K562 (cell line): Measurements from ENCODE around the gene TIMM17A. TPM values are rescaled to one million over a fixed set of nuclear protein-coding genes. Genes with fewer than 3 reads are reported as not detected.
A peak's percentile ranks its signal among the peaks of the same experiment; 100 is the strongest.

ENCODE experiments used
- BRD4 ChIP-seq: fragments of 200-600 bp; sonication (generic); IDR thresholded peaks from 2 replicates; pipeline ENCODE4 v1.6.1; 2017; ENCODE audit warnings: inconsistent platforms
- CEBPG ChIP-seq, 3 experiments: fragments of 200-800 bp in 1 of 3; sonication (Bioruptor generic) in 1 of 3; sonication (generic) in 1 of 3; formaldehyde crosslinking in 1 of 3; IDR thresholded peaks in 2 of 3; conservative IDR thresholded peaks in 1 of 3; 2 replicates each; pipeline versions ENCODE4 v1.6.1 to v1.8.0; 2016 to 2022; ENCODE audit warnings: missing compliant biosample characterization in 2 of 3, missing genetic modification characterization in 2 of 3, mild to moderate bottlenecking in 1 of 3, missing genetic modification reagents in 1 of 3
- CHCHD3 ChIP-seq: fragments of 250-450 bp; sonication (Bioruptor Pico); IDR thresholded peaks from 2 replicates; pipeline ENCODE4 v2.1.2; 2022; ENCODE audit warnings: mild to moderate bottlenecking
- CHD1 ChIP-seq: fragments of 200-600 bp; sonication (generic); IDR thresholded peaks from one replicate; pipeline ENCODE4 v1.6.1; 2012; ENCODE audit warnings: mild to moderate bottlenecking, moderate library complexity, low read length, inconsistent platforms
- ESRRA ChIP-seq: fragments of 450-650 bp; IDR thresholded peaks from 2 replicates; pipeline ENCODE4 v1.6.1; 2014; ENCODE audit warnings: low read depth, mild to moderate bottlenecking, moderate library complexity, borderline replicate concordance
- HIVEP1 ChIP-seq: fragments of 250-450 bp; sonication (Bioruptor Pico); IDR thresholded peaks from 2 replicates; pipeline ENCODE4 v1.4.0; 2020; ENCODE audit warnings: mild to moderate bottlenecking
- HLTF ChIP-seq: fragments of 450-650 bp; IDR thresholded peaks from 2 replicates; pipeline ENCODE4 v1.6.1; 2016
- ILF3 ChIP-seq: fragments of 450-650 bp; IDR thresholded peaks from 2 replicates; pipeline ENCODE4 v1.6.1; 2018; ENCODE audit warnings: antibody characterized with exemption, mild to moderate bottlenecking, moderate library complexity, borderline replicate concordance
- MLX ChIP-seq, 2 experiments: fragments of 450-650 bp in 1 of 2; sonication (generic) in 1 of 2; formaldehyde crosslinking; conservative IDR thresholded peaks; 2 replicates each; pipeline versions ENCODE4 v1.4.0 to v1.8.1; 2020 to 2022; ENCODE audit warnings: mild to moderate bottlenecking in 1 of 2, missing genetic modification reagents in 1 of 2
- POU5F1 ChIP-seq: fragments of 150-350 bp; IDR thresholded peaks from 2 replicates; pipeline ENCODE4 v1.6.1; 2014; ENCODE audit warnings: borderline replicate concordance, low read length, low read depth, mild to moderate bottlenecking; ENCODE audit not compliant: partially characterized antibody
- RBM39 ChIP-seq: fragments of 200-400 bp; formaldehyde crosslinking; optimal IDR thresholded peaks from 2 replicates; pipeline ENCODE3; 2018; ENCODE audit warnings: low read depth, low read length
- SMAD3 ChIP-seq: fragments of 450-650 bp; formaldehyde crosslinking; conservative IDR thresholded peaks from 2 replicates; pipeline ENCODE4 v1.4.0; 2020; ENCODE audit warnings: mild to moderate bottlenecking
- USF2 ChIP-seq: sonication (generic); formaldehyde crosslinking; IDR thresholded peaks from 2 replicates; pipeline ENCODE4 v1.5.0; 2020; ENCODE audit warnings: missing genetic modification reagents
- ZBTB17 ChIP-seq: fragments of 450-650 bp; formaldehyde crosslinking; IDR thresholded peaks from 2 replicates; pipeline ENCODE4 v1.4.0; 2020; ENCODE audit warnings: mild to moderate bottlenecking
- ZNF165 ChIP-seq: fragments of 250-450 bp; sonication (Bioruptor Pico); IDR thresholded peaks from 2 replicates; pipeline ENCODE4 v1.4.0; 2020; ENCODE audit warnings: borderline replicate concordance
- ZNF316 ChIP-seq: fragments of 450-650 bp; IDR thresholded peaks from 2 replicates; pipeline ENCODE4 v1.6.1; 2016
- ZNF398 ChIP-seq: fragments of 250-450 bp; sonication (Bioruptor Pico); IDR thresholded peaks from 2 replicates; pipeline ENCODE4 v1.8.0; 2021; ENCODE audit warnings: moderate library complexity, mild to moderate bottlenecking, inconsistent platforms
- ZNF444 ChIP-seq: fragments of 250-450 bp; sonication (Bioruptor Pico); IDR thresholded peaks from 2 replicates; pipeline ENCODE4 v1.4.0; 2020; ENCODE audit warnings: mild to moderate bottlenecking, moderate library complexity
- ZZZ3 ChIP-seq: fragments of 450-650 bp; IDR thresholded peaks from 2 replicates; pipeline ENCODE4 v1.6.1; 2016; ENCODE audit warnings: antibody characterized with exemption, mild to moderate bottlenecking, moderate library complexity
- polyA plus RNA-seq, 8 experiments: library from polyadenylated mRNA; depleted of rRNA in 4 of 8; stranded (reverse) in 5 of 8; unstranded in 3 of 8; fragments of >200 nt; fragmentation: Nextera tagmentation in 2 of 8; fragmentation: Illumina TruSeq in 1 of 8; extraction: Ambion mirVana in 2 of 8; extraction: Trizol in 1 of 8; gene quantifications; 2 replicates each; pipeline versions ENCODE4 v1.2.1 to v1.2.3, GENCODE V29; 2011 to 2014; ENCODE audit warnings: inconsistent platforms in 1 of 8, missing spikeins in 1 of 8
- total RNA-seq, 7 experiments: library from RNA; depleted of rRNA in 6 of 7; stranded (reverse); fragments of >200 nt in 6 of 7; fragmentation: Illumina TruSeq in 2 of 7; extraction: Trizol in 2 of 7; gene quantifications; 2 replicates each; pipeline versions ENCODE4 v1.2.1 to v1.2.3, GENCODE V29; 2011 to 2021; ENCODE audit warnings: low replicate concordance in 1 of 7
- TF ChIP-seq, protein P1 (sequence below): sonication (generic); formaldehyde crosslinking; IDR thresholded peaks from 2 replicates; pipeline ENCODE4 v1.8.0; 2022; ENCODE audit warnings: mild to moderate bottlenecking, missing genetic modification reagents

TIMM17A gene
- total and polyA plus RNA-seq, 9 of the 15 experiments (the other 6 are each of a cell fraction or from before 2014, with no cell fraction given): 116 to 744 (median 180) TPM

GRCh38 chr1:201982623-201983379 is 27.5 kb downstream of the TIMM17A start, which contains the start of gene RNPEP (continued):
- TF ChIP-seq MLX (CRISPR knock-in tag; conservative IDR thresholded peaks at IDR 0.05) (no peak), CHD1 (no peak), ESRRA (peak; percentile 63; the same call in 1 of the 2 replicates), ZNF398 (CRISPR knock-in tag) (no peak), ILF3 (peak; percentile 78; the same call in 1 of the 2 replicates), HIVEP1 (0 out of 2 replicates have a peak, but pooled peaks have one; percentile 61), ZBTB17 (peak; percentile 73), ZZZ3 (no peak; the same call in 1 of the 2 replicates), HLTF (peak; percentile 84), BRD4 (peak; percentile 33; the same call in 1 of the 2 replicates), CHCHD3 (no peak), RBM39 (peak; percentile 63), USF2 (CRISPR knock-in tag) (no peak), ZNF444 (no peak), ZNF165 (CRISPR knock-in tag) (peak; percentile 63; the same call in 1 of the 2 replicates), ZNF316 (no peak), SMAD3 (no peak), CEBPG (CRISPR knock-in tag; IDR thresholded peaks at IDR 0.05) (no peak), CEBPG (tag; conservative IDR thresholded peaks at IDR 0.05 in 1 of 2, IDR thresholded peaks at IDR 0.05 in 1 of 2) (no peak), POU5F1 (no peak)
- TF ChIP-seq, protein P1, sequence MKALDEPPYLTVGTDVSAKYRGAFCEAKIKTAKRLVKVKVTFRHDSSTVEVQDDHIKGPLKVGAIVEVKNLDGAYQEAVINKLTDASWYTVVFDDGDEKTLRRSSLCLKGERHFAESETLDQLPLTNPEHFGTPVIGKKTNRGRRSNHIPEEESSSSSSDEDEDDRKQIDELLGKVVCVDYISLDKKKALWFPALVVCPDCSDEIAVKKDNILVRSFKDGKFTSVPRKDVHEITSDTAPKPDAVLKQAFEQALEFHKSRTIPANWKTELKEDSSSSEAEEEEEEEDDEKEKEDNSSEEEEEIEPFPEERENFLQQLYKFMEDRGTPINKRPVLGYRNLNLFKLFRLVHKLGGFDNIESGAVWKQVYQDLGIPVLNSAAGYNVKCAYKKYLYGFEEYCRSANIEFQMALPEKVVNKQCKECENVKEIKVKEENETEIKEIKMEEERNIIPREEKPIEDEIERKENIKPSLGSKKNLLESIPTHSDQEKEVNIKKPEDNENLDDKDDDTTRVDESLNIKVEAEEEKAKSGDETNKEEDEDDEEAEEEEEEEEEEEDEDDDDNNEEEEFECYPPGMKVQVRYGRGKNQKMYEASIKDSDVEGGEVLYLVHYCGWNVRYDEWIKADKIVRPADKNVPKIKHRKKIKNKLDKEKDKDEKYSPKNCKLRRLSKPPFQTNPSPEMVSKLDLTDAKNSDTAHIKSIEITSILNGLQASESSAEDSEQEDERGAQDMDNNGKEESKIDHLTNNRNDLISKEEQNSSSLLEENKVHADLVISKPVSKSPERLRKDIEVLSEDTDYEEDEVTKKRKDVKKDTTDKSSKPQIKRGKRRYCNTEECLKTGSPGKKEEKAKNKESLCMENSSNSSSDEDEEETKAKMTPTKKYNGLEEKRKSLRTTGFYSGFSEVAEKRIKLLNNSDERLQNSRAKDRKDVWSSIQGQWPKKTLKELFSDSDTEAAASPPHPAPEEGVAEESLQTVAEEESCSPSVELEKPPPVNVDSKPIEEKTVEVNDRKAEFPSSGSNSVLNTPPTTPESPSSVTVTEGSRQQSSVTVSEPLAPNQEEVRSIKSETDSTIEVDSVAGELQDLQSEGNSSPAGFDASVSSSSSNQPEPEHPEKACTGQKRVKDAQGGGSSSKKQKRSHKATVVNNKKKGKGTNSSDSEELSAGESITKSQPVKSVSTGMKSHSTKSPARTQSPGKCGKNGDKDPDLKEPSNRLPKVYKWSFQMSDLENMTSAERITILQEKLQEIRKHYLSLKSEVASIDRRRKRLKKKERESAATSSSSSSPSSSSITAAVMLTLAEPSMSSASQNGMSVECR: peak; percentile 88
